HG03469 (cell line): ENCODE measurements around the gene NR2E3.
"Not testable (repeated sequence)": the region's sequence is repeated elsewhere in the genome, so short reads cannot be mapped to it uniquely, and the experiment has no call there.

Experiments
- ATAC-seq: cut with Tn5 transposase; IDR thresholded peaks from one replicate; pipeline ENCODE4 v1.9.1; 2021; ENCODE audit warnings: mild to moderate bottlenecking, moderate library complexity, moderate number of reproducible peaks; ENCODE audit not compliant: unreplicated experiment

The NR2E3 gene

DNA sequence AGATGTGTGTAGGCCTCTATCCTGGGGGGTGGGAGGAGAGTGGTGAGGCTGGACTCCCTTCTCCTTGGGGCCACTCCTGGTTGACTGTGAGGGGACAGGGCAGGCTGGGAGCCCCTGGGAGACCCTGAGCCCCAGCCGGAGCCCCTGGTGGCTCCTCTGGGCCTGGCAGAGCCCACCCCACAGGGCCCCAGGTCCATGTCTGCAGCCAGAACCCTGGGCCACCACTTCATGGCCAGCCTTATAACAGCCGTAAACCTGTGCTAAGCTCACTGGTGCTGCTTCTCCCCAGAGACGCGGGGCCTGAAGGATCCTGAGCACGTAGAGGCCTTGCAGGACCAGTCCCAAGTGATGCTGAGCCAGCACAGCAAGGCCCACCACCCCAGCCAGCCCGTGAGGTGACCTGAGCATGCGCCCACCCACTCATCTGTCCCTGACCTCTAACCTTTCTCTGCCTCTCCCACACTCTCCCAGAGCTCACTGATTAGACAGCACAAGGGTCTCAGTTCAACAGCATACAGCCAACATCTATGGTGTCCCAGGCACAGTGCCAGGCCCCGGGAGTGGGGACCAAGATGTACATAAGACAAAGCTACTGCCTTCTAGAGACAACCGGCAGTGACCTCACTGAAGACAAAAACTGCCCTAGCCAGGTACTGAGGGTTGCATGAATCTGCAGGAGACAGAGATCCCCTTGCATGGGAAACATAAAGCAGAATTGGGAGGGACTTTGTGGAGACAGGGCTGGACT lies 3.5 kb downstream of the NR2E3 start:
- ATAC-seq, result no peak

DNA sequence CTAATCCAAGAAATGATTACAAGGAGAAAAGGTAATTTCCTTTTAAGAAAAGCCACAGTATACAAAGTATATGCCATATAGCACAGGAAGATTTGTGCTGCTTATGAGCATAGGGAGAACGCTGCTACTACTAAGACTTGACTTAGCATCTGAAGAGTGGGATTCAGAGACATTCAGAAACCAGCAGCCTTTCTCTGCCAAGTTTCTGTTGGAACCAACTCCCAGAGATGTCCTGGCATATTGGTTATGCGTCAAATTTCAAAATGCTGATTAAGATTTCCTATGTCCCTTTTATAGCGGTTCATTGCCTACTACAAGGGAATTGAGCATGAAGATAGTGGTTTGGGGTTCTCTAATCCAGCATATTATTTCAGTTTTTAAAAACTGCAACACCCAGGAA lies 4.9 kb downstream of the NR2E3 start:
- no peak for ATAC-seq

DNA sequence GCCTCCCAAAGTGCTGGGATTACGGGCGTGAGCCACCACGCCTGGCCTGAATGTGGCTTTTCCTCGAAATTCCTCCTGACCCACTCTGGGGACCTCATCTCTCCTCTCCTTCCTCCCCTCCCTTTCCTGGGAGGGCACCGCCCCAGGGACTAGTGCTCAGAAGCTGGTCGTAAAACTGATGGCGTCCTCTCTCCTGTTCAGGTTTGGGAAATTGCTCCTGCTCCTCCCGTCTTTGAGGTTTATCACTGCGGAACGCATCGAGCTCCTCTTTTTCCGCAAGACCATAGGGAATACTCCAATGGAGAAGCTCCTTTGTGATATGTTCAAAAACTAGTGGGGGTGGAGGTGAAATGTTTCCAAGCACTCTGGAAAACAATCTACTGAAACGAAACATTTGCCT lies 7.0 kb downstream of the NR2E3 start:
- ATAC-seq, result no peak

DNA sequence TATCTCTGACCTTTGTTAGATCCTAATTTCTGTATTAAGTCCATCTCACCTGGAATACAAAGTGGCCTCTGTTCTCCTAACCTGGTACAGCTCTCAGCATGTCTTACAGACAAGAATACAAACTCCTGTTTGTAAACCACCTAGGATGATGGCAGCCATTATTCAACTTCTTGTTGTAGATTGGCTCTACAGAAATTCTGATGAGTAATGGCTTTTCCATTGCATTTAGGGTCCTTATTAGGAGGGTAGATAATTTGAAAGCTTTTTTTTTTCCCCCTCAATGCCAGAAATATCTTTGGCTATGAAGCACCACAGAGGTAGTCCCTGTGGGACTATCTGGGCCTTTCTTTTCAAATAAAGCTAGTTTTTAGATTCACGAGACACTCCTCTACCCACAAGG lies 9.8 kb downstream of the NR2E3 start:
- no peak for ATAC-seq

DNA sequence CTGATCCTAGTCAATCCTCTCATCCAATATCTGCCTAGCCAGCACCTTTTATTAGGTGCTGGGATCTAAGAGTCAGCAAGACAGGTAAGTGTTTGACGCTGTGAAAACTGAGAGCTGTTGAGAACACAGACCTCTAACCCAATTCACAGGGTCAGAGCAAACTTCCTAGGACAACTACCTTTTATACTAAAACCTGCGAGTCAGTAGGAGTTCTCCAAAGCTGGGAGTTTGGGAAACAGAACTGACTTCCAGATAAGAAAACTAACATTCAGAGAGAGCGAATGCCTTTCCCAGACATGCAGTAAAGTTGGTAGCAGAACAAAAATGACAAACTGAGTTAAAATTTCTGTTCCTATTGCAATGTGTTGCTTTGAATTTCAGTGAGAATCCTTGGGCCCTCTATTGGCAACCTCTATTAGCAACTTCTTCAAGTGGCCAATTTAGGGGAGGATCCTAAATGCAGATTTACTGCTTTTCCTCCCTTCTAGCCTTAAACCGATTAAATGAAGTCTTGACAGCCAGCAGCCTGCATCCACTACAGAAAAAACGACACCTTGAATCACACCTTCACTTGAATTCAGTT lies 11.3 kb downstream of the NR2E3 start:
- no peak for ATAC-seq

DNA sequence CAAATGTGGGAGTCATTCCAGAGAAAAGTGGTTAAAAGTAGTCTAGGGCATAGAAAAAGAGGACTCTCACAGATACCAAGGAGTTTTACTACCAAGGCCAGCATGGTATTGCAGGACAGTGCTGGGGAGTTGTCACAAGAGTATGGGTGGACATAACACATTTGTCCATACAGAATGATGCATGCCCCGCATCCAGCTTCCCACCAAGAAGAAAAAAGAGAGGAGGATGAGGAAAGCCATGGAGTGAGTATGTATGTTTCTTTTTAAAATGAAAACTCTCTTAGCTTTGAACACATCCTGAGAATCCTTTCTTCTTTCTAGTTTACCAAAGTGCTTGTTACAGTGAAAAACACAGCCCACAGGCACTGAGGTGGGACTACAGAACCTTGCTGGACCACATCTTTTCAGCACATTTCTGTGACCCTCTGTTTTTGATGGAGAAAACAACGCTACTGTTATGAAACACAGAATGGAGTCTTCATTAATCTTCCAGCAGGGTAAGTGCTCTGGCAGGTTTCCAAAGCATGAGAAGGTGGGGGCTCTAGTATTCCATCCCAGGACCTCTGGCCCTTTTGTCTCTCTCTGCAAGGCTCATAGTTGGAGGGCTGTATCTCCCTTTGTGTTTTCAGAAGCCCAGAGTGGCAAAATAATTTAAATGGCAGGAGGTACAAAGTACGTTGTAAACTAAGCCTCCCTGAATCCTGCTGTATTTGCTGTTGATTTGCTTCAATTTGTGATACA lies 12.7 kb downstream of the NR2E3 start:
- no peak for ATAC-seq

DNA sequence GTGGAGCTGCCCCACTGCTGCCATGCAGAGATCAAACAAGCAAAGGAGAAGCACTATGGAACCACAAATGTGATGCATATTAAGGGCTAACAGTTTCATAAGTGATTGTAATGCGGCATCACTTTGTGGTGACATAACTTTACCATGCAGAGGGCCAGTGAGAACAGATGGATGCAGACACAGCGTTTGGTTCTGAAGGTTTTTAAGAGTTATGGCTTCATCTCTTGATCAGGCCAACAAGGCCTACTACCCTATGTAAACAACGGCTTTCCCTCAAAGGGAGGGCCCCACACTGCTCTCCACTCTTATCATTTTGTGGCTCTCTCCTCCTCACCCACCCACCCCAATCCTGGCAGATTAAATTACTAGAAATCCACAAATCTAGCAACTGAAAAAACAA lies 13.4 kb downstream of the NR2E3 start:
- ATAC-seq, result no peak

DNA sequence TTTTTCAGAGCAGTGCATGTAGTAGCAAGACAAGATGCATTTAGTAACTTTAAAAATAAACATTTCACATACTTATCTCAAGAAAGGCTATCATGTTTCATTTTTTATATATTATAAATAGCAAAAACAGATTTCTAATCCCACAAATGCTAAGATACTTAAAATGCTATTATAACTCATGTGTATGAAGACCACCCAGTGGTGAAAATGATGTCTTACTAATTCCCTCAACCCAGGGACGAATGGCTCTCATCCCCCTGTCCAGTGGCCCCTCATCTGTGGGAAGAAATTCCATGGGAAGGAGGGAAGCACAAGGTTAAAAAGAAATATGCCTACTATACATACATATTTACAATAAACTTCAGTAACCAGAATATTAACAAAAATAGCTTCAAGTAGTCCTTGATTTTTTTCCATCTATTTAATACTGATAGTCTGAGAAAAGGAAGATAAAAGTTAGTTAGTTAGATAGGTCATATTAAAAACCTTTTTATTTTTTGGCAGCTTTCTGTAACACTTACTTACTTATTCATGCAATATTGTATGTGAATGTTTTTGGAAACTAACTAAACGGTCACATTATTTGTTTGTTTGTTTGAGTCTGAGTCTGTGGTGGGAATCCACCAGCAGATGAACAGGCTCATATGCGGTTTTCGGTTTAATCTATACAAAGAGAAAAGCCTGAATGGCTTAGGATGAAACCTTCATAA lies 14.8 kb downstream of the NR2E3 start:
- ATAC-seq, result no peak

DNA sequence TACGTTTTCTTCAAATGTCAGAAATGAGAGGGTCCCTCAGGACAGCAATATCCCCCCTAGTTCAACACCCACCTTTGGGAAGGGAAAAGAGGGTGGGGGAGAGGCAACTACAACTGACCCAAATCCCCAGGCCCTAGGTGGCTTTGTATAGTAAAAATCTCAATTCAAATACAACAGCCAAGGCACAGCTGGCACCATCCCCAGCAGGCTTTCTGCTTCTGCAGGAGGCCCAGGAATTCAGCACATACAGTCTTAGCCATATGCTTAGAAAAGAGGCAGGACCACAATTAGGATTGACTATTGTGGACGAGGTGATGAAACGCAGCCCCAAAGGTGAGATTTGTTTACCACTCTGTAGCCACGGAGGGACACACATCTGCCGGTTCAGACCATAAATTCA lies 15.8 kb downstream of the NR2E3 start:
- no peak for ATAC-seq

DNA sequence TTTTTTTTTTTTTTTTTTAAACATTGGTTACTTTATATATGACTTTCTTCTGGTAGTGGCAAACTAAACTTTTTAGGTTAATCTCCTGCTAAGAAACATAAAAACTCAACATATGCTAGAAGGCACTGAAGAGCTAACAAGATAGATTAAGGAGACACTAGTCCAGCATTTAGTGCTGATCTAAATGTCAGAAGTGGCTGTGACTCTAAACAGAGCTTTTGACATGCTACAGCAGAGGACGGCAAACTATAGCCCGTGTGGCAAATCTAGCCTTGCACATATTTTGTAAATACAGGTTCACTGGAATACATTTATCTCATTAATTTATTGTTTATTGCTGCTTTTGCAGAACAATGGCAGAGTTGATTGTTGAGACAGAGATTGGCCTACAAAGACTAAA lies 20.6 kb downstream of the NR2E3 start:
- ATAC-seq, result no peak

DNA sequence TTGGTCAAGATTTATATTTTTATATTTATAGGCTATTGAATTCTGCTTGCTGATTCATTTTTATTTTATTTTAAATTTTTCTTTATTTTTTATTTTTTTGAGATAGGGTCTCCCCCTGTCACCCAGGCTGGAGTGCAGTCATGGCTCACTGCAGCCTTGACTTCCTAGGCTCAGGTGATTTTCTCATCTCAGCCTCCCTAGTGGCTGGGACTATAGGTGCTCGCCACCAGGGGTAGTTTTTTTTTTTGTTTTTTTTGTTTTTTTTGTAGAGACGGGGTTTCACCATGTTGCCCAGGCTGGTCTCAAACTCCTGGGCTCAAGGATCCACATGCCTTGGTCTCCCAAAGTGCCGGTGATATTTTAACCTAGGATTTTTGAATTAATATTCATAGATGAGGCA lies 31.2 kb downstream of the NR2E3 start:
- no peak for ATAC-seq

DNA sequence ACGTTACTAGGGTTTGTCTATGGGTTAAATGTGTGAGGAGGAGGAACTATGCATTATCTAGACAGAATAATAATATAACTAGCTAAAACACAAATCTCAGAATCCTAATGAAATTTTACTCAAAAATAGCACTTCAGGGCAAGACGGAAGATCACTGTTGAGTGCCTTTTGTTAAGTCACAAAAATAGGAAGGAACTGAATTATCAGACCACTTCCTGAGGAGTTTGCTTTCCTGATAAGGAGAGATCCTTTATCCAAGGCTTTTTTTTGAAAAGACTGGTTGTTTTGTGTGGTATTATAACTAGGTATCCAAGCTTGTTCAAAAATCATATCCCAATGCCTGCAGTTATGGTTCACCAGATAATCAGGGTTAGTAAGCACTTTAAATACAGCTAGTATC lies 34.6 kb downstream of the NR2E3 start:
- ATAC-seq, result no peak

DNA sequence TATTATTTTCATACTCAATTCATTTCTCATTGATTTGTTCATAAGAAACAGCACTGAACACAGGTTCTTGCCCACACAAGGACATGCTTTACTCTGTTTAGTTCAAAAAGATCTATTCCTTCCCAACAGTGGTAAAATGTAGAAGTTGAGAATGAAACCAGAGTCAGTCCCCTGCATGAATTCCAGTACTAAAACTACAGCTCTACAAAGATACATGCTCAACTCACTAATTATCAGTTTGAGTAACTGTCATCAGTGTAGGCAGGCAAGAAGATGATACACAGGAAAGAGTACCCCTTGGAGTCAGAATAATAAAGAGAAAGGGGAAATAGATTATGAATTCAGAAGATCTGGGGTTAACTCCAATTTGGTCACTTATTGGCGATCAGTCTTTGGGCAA lies 43.2 kb downstream of the NR2E3 start:
- no peak for ATAC-seq

DNA sequence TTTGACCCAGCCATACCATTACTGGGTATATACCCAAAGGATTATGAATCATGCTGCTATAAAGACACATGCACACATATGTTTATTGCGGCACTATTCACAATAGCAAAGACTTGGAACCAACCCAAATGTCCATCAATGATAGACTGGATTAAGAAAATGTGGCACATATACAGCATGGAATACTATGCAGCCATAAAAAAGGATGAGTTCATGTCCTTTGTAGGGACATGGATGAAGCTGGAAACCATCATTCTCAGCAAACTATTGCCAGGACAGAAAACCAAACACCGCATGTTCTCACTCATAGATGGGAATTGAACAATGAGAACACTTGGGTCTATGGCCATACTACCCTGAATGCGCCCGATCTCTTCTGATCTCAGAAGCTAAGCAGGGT lies 47.9 kb downstream of the NR2E3 start:
- not testable (repeated sequence) for ATAC-seq
